OCI-LY7 (cell line): Measurements from ENCODE around the gene OSBP. TPM values are rescaled to one million over a fixed set of nuclear protein-coding genes. Genes with fewer than 3 reads are reported as not detected.

Source experiments
- BruUV-seq: library from RNA; stranded (reverse); fragments of 400-500 nt; replicated peaks from 2 replicates; lab custom pipeline; 2021; lab: Mats Ljungman, UMichigan
- CTCF ChIA-PET: fragments of 300-600 bp; sonication (Branson Sonifier 250); formaldehyde crosslinking; loops from one replicate; lab custom pipeline; 2022; ENCODE audit warnings: antibody characterized with exemption; ENCODE audit not compliant: unreplicated experiment; lab: Charles Lee
- POLR2A ChIA-PET: fragments of 300-600 bp; sonication (Branson Sonifier 250); formaldehyde crosslinking; loops from one replicate; lab custom pipeline; 2022; ENCODE audit warnings: antibody characterized with exemption; lab: Charles Lee
- DNase-seq: peaks from one replicate; pipeline ENCODE4 v3.0.0-alpha.2; 2015; ENCODE audit warnings: low spot score
- H2AFZ ChIP-seq: fragments of 200-600 bp; sonication (generic), shearing (Covaris generic); 2 replicates; pipeline ENCODE4 v1.6.1; 2014; ENCODE audit warnings: mild to moderate bottlenecking, antibody characterized with exemption, low read length, moderate library complexity
- H3K27ac ChIP-seq: fragments of 200-600 bp; sonication (generic); 2 replicates; pipeline ENCODE4 v1.5.1; 2014; ENCODE audit warnings: mixed run types, low read depth, mild to moderate bottlenecking, moderate library complexity, low read length, inconsistent platforms; ENCODE audit not compliant: poor library complexity, severe bottlenecking
- H3K36me3 ChIP-seq: fragments of 200-600 bp; sonication (generic); 2 replicates; pipeline ENCODE4 v1.6.1; 2014; ENCODE audit warnings: mild to moderate bottlenecking, antibody characterized with exemption, low read length, moderate library complexity, mixed read lengths; ENCODE audit not compliant: insufficient read depth
- H3K4me1 ChIP-seq: fragments of 200-600 bp; sonication (generic); 2 replicates; pipeline ENCODE4 v1.5.1; 2014; ENCODE audit warnings: mild to moderate bottlenecking, low read length; ENCODE audit not compliant: insufficient read depth, poor library complexity, severe bottlenecking
- H3K4me2 ChIP-seq: fragments of 200-600 bp; sonication (generic); 2 replicates; pipeline ENCODE4 v1.6.1; 2014; ENCODE audit warnings: mild to moderate bottlenecking, low read length
- H3K4me3 ChIP-seq: fragments of 200-600 bp; sonication (generic); 2 replicates; pipeline ENCODE4 v1.5.1; 2014; ENCODE audit warnings: mild to moderate bottlenecking, low read depth, low read length; ENCODE audit not compliant: poor library complexity, severe bottlenecking
- H3K79me2 ChIP-seq: fragments of 200-600 bp; sonication (generic); 2 replicates; pipeline ENCODE4 v1.6.1; 2016; ENCODE audit warnings: low read depth, mild to moderate bottlenecking, low read length, moderate library complexity, mixed read lengths; ENCODE audit not compliant: insufficient read depth
- H3K9me2 ChIP-seq: fragments of 200-600 bp; sonication (generic); 2 replicates; pipeline ENCODE4 v1.6.1; 2016; ENCODE audit warnings: mild to moderate bottlenecking, low read length, mixed read lengths; ENCODE audit not compliant: insufficient read depth
- H3K9me3 ChIP-seq: fragments of 200-600 bp; sonication (generic); 2 replicates; pipeline ENCODE4 v1.6.1; 2014; ENCODE audit warnings: mild to moderate bottlenecking, mixed run types, low read length, mixed read lengths
- H4K20me1 ChIP-seq: fragments of 200-600 bp; sonication (generic); 2 replicates; pipeline ENCODE4 v1.6.1; 2014; ENCODE audit warnings: mild to moderate bottlenecking, antibody characterized with exemption, low read length, moderate library complexity, mixed read lengths; ENCODE audit not compliant: insufficient read depth
- EZH2phosphoT487 ChIP-seq: fragments of 200-600 bp; sonication (generic); IDR thresholded peaks from 2 replicates; pipeline ENCODE4 v1.6.1; 2018; ENCODE audit warnings: low read depth, borderline replicate concordance, mild to moderate bottlenecking, mixed run types, antibody characterized with exemption, low read length, moderate library complexity, mixed read lengths
- intact Hi-C: fragments of 100-400 bp; cut with micrococcal nuclease; formaldehyde crosslinking; loops from one replicate; pipeline ENCODE4 v1.10.0; 2022; ENCODE audit not compliant: unreplicated experiment
- total RNA-seq, 2 experiments: library from RNA; depleted of rRNA in 1 of 2; stranded (reverse); fragments of >200 nt in 1 of 2; shearing (Covaris generic) in 1 of 2; gene quantifications; 2 replicates each; pipeline ENCODE4 v1.2.3, GENCODE V29; 2014 to 2022
- TF ChIP-seq, protein P1 (sequence below): fragments of 200-600 bp; sonication (generic); conservative IDR thresholded peaks from 2 replicates; pipeline ENCODE4 v1.5.1; 2014; ENCODE audit warnings: mild to moderate bottlenecking, antibody characterized with exemption, low read length, moderate library complexity, mixed read lengths

OSBP gene
- total RNA-seq, 2 experiments from 2014 or later: 19.2 to 44.6 TPM

- BruUV-seq: no TSS peak
- DNase-seq: no peak
- no peaks in the 10 kb centered on the region for H3K79me2 ChIP-seq
- no peaks in the 10 kb centered on the region for H3K4me1 ChIP-seq
- H2AFZ ChIP-seq: no peak overlapping the region
- no peak overlapping the region for H3K4me2 ChIP-seq
- ChIA-PET CTCF (no interaction called here), POLR2A (no interaction called here)
- intact Hi-C loops: no loop called here
- no peak for TF ChIP-seq EZH2phosphoT487
- TF ChIP-seq, protein P1, sequence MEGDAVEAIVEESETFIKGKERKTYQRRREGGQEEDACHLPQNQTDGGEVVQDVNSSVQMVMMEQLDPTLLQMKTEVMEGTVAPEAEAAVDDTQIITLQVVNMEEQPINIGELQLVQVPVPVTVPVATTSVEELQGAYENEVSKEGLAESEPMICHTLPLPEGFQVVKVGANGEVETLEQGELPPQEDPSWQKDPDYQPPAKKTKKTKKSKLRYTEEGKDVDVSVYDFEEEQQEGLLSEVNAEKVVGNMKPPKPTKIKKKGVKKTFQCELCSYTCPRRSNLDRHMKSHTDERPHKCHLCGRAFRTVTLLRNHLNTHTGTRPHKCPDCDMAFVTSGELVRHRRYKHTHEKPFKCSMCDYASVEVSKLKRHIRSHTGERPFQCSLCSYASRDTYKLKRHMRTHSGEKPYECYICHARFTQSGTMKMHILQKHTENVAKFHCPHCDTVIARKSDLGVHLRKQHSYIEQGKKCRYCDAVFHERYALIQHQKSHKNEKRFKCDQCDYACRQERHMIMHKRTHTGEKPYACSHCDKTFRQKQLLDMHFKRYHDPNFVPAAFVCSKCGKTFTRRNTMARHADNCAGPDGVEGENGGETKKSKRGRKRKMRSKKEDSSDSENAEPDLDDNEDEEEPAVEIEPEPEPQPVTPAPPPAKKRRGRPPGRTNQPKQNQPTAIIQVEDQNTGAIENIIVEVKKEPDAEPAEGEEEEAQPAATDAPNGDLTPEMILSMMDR: no peak
- no peak overlapping the region for H3K27ac ChIP-seq
- H3K9me3 ChIP-seq: no peaks in the 10 kb centered on the region
- H3K9me2 ChIP-seq: no peaks in the 10 kb centered on the region
- no peak overlapping the region for H3K4me3 ChIP-seq
- H4K20me1 ChIP-seq: no peaks in the 10 kb centered on the region
- peaks cover 96% of the 10 kb centered on the region for H3K36me3 ChIP-seq
Measured at GRCh38 chr11:59600636-59601035, 14.9 kb downstream of the OSBP start.

- intact Hi-C loops: no loop called here
- Histone ChIP-seq H3K4me3 (no peak overlapping the region), H3K9me2 (no peaks in the 10 kb centered on the region), H2AFZ (no peak overlapping the region), H3K9me3 (no peaks in the 10 kb centered on the region), H3K4me2 (no peak overlapping the region), H3K36me3 (peaks cover 96% of the 10 kb centered on the region), H3K79me2 (no peaks in the 10 kb centered on the region), H3K27ac (no peak overlapping the region), H3K4me1 (no peaks in the 10 kb centered on the region), H4K20me1 (no peaks in the 10 kb centered on the region)
- no peak for TF ChIP-seq EZH2phosphoT487
- TF ChIP-seq, protein P1: no peak
- CTCF ChIA-PET: no interaction called here
- no peak for DNase-seq
- BruUV-seq: no TSS peak
- POLR2A ChIA-PET: interaction anchor here (0.6 kb wide), 1 partner anchor 73 kb away, joined by 7 read pairs; no protein-coding TSS in a partner anchor
Measured at GRCh38 chr11:59600234-59600633, 15.3 kb downstream of the OSBP start.

GRCh38 chr11:59598961-59599360, 16.6 kb downstream of the OSBP start:
- H2AFZ ChIP-seq: no peak overlapping the region
- H4K20me1 ChIP-seq: no peaks in the 10 kb centered on the region
- no peaks in the 10 kb centered on the region for H3K9me2 ChIP-seq
- no peaks in the 10 kb centered on the region for H3K79me2 ChIP-seq
- no peaks in the 10 kb centered on the region for H3K4me1 ChIP-seq
- no peak overlapping the region for H3K27ac ChIP-seq
- POLR2A ChIA-PET: interaction anchor here (1.4 kb wide), 1 partner anchor 10 kb away, joined by 5 read pairs; no protein-coding TSS in a partner anchor
- peaks cover 98% of the 10 kb centered on the region for H3K36me3 ChIP-seq
- no peak overlapping the region for H3K4me3 ChIP-seq
- no peak for TF ChIP-seq EZH2phosphoT487
- TF ChIP-seq, protein P1: no peak
- no peak for DNase-seq
- H3K4me2 ChIP-seq: no peak overlapping the region
- intact Hi-C loops: no loop called here
- CTCF ChIA-PET: no interaction called here
- H3K9me3 ChIP-seq: no peaks in the 10 kb centered on the region
- BruUV-seq: no TSS peak
